Umbilical cord (tissue), 2 donors: ENCODE data around the gene FOS. TPM values are rescaled to one million over a fixed set of nuclear protein-coding genes. Genes with fewer than 3 reads are reported as not detected.

Source experiments
- DNase-seq: peaks from one replicate; pipeline ENCODE4 v3.0.0-alpha.2; 2015; ENCODE audit warnings: low spot score
- total RNA-seq: library from RNA; depleted of rRNA; stranded (reverse); fragments of >200 nt; gene quantifications from one replicate; pipeline ENCODE4 v1.2.3, GENCODE V29; 2014; ENCODE audit warnings: low replicate concordance; ENCODE audit not compliant: insufficient read depth

Gene FOS
- total RNA-seq, 1 donor from 2014 or later: 1,307 TPM

GRCh38 chr14:75318353-75318752 lies 39.7 kb downstream of the FOS start:
- DNase-seq: no peak

GRCh38 chr14:75319021-75319420 lies 40.4 kb downstream of the FOS start:
- DNase-seq: no peak

DNA sequence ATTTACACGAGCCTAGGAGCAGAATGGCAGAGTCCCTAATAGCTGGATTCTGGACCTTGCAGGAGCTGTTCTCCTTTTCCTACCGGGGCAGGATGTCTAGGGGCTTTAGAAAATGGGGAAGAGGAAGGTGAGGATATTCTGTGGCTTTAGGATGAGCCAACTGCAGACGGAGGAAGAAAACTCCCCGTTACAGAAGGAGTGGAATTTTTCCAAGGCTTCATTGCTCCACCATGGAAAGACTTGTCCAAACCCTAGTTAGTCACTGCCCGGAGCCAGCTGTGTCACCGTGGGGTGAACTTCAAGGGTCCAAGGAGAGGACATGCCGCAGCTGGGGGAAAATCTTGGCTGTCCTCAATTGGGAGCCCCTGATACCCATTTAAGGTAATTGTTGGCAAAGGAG lies 41.6 kb downstream of the FOS start:
- no peak for DNase-seq

GRCh38 chr14:75322746-75323145 lies 44.1 kb downstream of the FOS start:
- no peak for DNase-seq

DNA sequence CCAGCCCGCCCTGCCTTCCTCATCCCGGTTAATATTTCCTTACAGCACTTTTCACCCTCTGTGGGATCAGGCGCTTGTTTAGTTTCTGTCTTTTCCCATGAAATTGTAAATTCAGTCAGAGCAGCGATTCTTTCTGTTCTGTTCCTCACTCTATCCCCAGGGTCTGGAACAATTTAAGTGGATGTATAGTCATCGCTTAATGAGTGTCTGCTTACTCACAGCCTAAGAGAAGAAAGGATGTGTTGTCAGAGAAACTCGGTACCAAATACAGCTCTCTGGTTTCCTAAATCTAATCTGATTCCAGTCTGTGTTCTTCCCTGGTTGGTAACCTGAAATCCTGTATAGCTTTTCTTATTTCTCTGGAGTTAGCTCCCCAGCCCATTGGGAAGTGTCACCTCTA lies 44.9 kb downstream of the FOS start:
- no peak for DNase-seq

- no peak for DNase-seq
These were observed 50.0 kb downstream of the FOS start for GRCh38 chr14:75328558-75329155.

DNA sequence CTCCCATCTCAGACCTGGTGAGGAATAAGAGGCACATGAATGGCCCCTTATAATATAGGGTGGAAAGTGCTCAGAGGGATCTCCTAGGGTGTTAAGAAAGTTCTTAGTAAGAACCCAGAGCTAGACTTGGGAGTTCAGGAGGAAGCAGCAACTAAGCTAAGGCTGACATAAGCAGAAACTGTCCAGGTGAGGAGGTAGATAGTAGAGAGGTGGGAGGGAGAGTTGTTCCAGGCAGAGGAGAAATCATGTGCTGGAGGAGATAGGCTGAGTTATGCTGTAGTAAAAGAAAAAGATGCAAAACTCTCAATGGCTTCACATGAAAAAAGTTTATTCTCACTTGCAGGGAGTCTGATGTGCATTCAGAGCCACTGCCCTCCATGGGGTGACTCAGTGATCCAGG lies 50.7 kb downstream of the FOS start:
- no peak for DNase-seq

- no peak for DNase-seq
These were observed 52.8 kb downstream of the FOS start for GRCh38 chr14:75331471-75331870.

Other genes starting within 250 kb of the FOS start
- gene MLH3, start 227.4 kb upstream of the FOS start, total RNA-seq: 55.6 TPM
- gene ACYP1, start 214.8 kb upstream of the FOS start, total RNA-seq: 14.2 TPM
- 0.48 TPM for gene ZC2HC1C, start 209.2 kb upstream of the FOS start, total RNA-seq
- gene NEK9, start 151.8 kb upstream of the FOS start, total RNA-seq: 61.9 TPM
- 179 TPM for gene TMED10, start 102.2 kb upstream of the FOS start, total RNA-seq
- 68.6 TPM for gene JDP2, start 149.2 kb downstream of the FOS start, total RNA-seq
- 2.2 TPM for gene BATF, start 243.6 kb downstream of the FOS start, total RNA-seq